Left ventricle myocardium inferior (tissue), 1 donor: ENCODE results near the gene CEP85. TPM values are rescaled to one million over a fixed set of nuclear protein-coding genes. Genes with fewer than 3 reads are reported as not detected.

ENCODE experiments used
- DNase-seq: peaks from one replicate; pipeline ENCODE4 v3.0.0-alpha.2; 2020
- H3K27ac ChIP-seq: fragments of 200-600 bp; replicated peaks from 2 replicates; pipeline ENCODE4 v1.8.0; 2021
- H3K27me3 ChIP-seq: fragments of 200-600 bp; 2 replicates; pipeline ENCODE4 v1.8.0; 2021; ENCODE audit warnings: low read depth
- H3K36me3 ChIP-seq: fragments of 200-600 bp; 2 replicates; pipeline ENCODE4 v1.8.0; 2021
- H3K4me1 ChIP-seq: fragments of 200-600 bp; 2 replicates; pipeline ENCODE4 v1.8.0; 2021
- H3K4me3 ChIP-seq: fragments of 200-600 bp; 2 replicates; pipeline ENCODE4 v1.8.0; 2021; ENCODE audit warnings: mild to moderate bottlenecking, moderate library complexity
- H3K9me3 ChIP-seq: fragments of 200-600 bp; replicated peaks from 2 replicates; pipeline ENCODE4 v1.8.0; 2021
- intact Hi-C: fragments of 100-400 bp; cut with micrococcal nuclease; formaldehyde crosslinking; loops from one replicate; pipeline ENCODE4 v1.11.0; 2022
- total RNA-seq: library from RNA; stranded (reverse); fragmentation: NEBNext Ultra II Directional; extraction: Animal tissue kit (Norgen Biotek cat#: 25700); gene quantifications from one replicate; pipeline ENCODE4 v1.2.1, GENCODE V29; 2021
- TF ChIP-seq, protein P1 (sequence below): fragments of 200-600 bp; IDR thresholded peaks from 2 replicates; pipeline ENCODE4 v1.8.0; 2021; ENCODE audit warnings: antibody characterized with exemption, mild to moderate bottlenecking, borderline replicate concordance
- donor health status: DM: no; HTN: yes; CAD: no; lungs with severe emphysema.

Gene CEP85
- total RNA-seq, 1 donor from 2014 or later = 71.2 TPM

DNA sequence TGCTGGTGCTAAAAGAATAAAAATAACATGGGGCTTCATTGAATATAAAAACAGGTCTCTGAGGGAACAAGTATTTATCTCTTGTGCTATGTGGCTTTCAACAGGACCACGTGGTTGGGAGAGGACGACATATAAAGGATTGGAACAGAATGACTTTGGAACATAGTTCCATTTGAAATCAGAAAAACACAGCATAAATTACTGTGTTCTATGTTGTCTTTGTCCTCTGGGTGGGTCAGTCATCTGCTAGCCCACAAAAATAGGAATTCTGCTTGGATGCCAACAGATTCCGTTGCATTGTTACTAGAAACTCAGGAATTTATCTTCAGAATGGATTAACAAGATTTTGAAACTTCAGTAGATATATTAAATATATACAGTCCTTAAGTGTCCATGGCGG, 5.9 kb downstream of the CEP85 start:
- intact Hi-C loops = no loop called here
- DNase-seq = no peak
- Histone ChIP-seq H3K9me3 (no peaks in the 10 kb centered on the region), H3K4me1 (peaks cover 39% of the 10 kb centered on the region), H3K27me3 (no peaks in the 10 kb centered on the region), H3K36me3 (peaks cover 9% of the 10 kb centered on the region), H3K27ac (peak overlapping the region; percentile 93), H3K4me3 (no peak overlapping the region)
- TF ChIP-seq, protein P1, sequence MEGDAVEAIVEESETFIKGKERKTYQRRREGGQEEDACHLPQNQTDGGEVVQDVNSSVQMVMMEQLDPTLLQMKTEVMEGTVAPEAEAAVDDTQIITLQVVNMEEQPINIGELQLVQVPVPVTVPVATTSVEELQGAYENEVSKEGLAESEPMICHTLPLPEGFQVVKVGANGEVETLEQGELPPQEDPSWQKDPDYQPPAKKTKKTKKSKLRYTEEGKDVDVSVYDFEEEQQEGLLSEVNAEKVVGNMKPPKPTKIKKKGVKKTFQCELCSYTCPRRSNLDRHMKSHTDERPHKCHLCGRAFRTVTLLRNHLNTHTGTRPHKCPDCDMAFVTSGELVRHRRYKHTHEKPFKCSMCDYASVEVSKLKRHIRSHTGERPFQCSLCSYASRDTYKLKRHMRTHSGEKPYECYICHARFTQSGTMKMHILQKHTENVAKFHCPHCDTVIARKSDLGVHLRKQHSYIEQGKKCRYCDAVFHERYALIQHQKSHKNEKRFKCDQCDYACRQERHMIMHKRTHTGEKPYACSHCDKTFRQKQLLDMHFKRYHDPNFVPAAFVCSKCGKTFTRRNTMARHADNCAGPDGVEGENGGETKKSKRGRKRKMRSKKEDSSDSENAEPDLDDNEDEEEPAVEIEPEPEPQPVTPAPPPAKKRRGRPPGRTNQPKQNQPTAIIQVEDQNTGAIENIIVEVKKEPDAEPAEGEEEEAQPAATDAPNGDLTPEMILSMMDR = no peak

- intact Hi-C loops = no loop called here
- no peak overlapping the region for H3K4me3 ChIP-seq
- peaks cover 25% of the 10 kb centered on the region for H3K36me3 ChIP-seq
- peaks cover 8% of the 10 kb centered on the region for H3K4me1 ChIP-seq
- no peaks in the 10 kb centered on the region for H3K9me3 ChIP-seq
- DNase-seq = no peak
- TF ChIP-seq, protein P1 = no peak
- H3K27me3 ChIP-seq = no peaks in the 10 kb centered on the region
- no peak overlapping the region for H3K27ac ChIP-seq
Measured at GRCh38 chr1:26252718-26253117, 18.7 kb downstream of the CEP85 start.

- Histone ChIP-seq H3K4me3 (peak overlapping the region; percentile 71), H3K36me3 (peaks cover 42% of the 10 kb centered on the region), H3K27ac (peak overlapping the region; percentile 89), H3K9me3 (no peaks in the 10 kb centered on the region), H3K4me1 (peaks cover 25% of the 10 kb centered on the region), H3K27me3 (no peaks in the 10 kb centered on the region)
- DNase-seq = no peak
- intact Hi-C loops = no loop called here
- TF ChIP-seq, protein P1 = no peak
Measured at GRCh38 chr1:26254404-26254803, 20.4 kb downstream of the CEP85 start.

- TF ChIP-seq, protein P1 = no peak
- peaks cover 65% of the 10 kb centered on the region for H3K36me3 ChIP-seq
- peak overlapping the region; percentile 71 for H3K4me3 ChIP-seq
- no peak for DNase-seq
- H3K27me3 ChIP-seq = no peaks in the 10 kb centered on the region
- peak overlapping the region; percentile 89 for H3K27ac ChIP-seq
- peaks cover 37% of the 10 kb centered on the region for H3K4me1 ChIP-seq
- intact Hi-C loops = no loop called here
- H3K9me3 ChIP-seq = no peaks in the 10 kb centered on the region
Measured at GRCh38 chr1:26257222-26257621, 23.2 kb downstream of the CEP85 start.

- DNase-seq = no peak
- H3K27me3 ChIP-seq = no peaks in the 10 kb centered on the region
- H3K4me3 ChIP-seq = no peak overlapping the region
- TF ChIP-seq, protein P1 = no peak
- intact Hi-C loops = no loop called here
- H3K4me1 ChIP-seq = peaks cover 40% of the 10 kb centered on the region
- peaks cover 83% of the 10 kb centered on the region for H3K36me3 ChIP-seq
- peak overlapping the region; percentile 89 for H3K27ac ChIP-seq
- H3K9me3 ChIP-seq = no peaks in the 10 kb centered on the region
Measured at GRCh38 chr1:26259005-26259404, 25.0 kb downstream of the CEP85 start.
